ENCODE results near the gene STAT1.

GRCh38 chr2:191030521-191031154, 16.7 kb upstream of the STAT1 start:
- TF ChIP-seq, protein P1, sequence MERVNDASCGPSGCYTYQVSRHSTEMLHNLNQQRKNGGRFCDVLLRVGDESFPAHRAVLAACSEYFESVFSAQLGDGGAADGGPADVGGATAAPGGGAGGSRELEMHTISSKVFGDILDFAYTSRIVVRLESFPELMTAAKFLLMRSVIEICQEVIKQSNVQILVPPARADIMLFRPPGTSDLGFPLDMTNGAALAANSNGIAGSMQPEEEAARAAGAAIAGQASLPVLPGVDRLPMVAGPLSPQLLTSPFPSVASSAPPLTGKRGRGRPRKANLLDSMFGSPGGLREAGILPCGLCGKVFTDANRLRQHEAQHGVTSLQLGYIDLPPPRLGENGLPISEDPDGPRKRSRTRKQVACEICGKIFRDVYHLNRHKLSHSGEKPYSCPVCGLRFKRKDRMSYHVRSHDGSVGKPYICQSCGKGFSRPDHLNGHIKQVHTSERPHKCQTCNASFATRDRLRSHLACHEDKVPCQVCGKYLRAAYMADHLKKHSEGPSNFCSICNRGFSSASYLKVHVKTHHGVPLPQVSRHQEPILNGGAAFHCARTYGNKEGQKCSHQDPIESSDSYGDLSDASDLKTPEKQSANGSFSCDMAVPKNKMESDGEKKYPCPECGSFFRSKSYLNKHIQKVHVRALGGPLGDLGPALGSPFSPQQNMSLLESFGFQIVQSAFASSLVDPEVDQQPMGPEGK (CRISPR knock-in tag; IDR thresholded peaks at IDR 0.05; ENCODE audit: borderline replicate concordance), result no peak
- TF ChIP-seq, protein P2, sequence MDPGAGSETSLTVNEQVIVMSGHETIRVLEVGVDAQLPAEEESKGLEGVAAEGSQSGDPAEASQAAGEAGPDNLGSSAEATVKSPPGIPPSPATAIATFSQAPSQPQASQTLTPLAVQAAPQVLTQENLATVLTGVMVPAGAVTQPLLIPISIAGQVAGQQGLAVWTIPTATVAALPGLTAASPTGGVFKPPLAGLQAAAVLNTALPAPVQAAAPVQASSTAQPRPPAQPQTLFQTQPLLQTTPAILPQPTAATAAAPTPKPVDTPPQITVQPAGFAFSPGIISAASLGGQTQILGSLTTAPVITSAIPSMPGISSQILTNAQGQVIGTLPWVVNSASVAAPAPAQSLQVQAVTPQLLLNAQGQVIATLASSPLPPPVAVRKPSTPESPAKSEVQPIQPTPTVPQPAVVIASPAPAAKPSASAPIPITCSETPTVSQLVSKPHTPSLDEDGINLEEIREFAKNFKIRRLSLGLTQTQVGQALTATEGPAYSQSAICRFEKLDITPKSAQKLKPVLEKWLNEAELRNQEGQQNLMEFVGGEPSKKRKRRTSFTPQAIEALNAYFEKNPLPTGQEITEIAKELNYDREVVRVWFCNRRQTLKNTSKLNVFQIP (CRISPR knock-in tag; IDR thresholded peaks at IDR 0.05; ENCODE audit: borderline replicate concordance, low read depth), result no peak
- TF ChIP-seq TSHZ2 (CRISPR knock-in tag; IDR thresholded peaks at IDR 0.05) (no peak), ZFP3 (CRISPR knock-in tag; IDR thresholded peaks at IDR 0.05) (no peak), CSDC2 (CRISPR knock-in tag; IDR thresholded peaks at IDR 0.05) (no peak), BACH2 (CRISPR knock-in tag; IDR thresholded peaks at IDR 0.05; ENCODE audit: borderline replicate concordance) (no peak), TOX (CRISPR knock-in tag; IDR thresholded peaks at IDR 0.05; ENCODE audit: borderline replicate concordance) (no peak), ZNF70 (CRISPR knock-in tag; IDR thresholded peaks at IDR 0.05) (no peak), RARB (CRISPR knock-in tag; IDR thresholded peaks at IDR 0.05) (no peak), OSR1 (CRISPR knock-in tag; IDR thresholded peaks at IDR 0.05) (no peak), ZNF8 (CRISPR knock-in tag; IDR thresholded peaks at IDR 0.05) (no peak), PPARA (CRISPR knock-in tag; IDR thresholded peaks at IDR 0.05; ENCODE audit: borderline replicate concordance) (no peak), TCF4 (CRISPR knock-in tag; IDR thresholded peaks at IDR 0.05; ENCODE audit: borderline replicate concordance) (no peak), ARNTL (CRISPR knock-in tag; IDR thresholded peaks at IDR 0.05; ENCODE audit: borderline replicate concordance, low read depth) (no peak)
